SK-N-SH treated with all-trans-retinoic acid at 6 μM for 48 hours (cell line): ENCODE results near the gene GRIFIN.

Source experiments
- ATAC-seq: fragments of 200-7000 bp; cut with Tn5 transposase; 3 replicates; pipeline ENCODE4 v1.9.1; 2020; ENCODE audit warnings: mild to moderate bottlenecking, moderate library complexity
- ARNTL ChIP-seq: fragments of 450-650 bp; formaldehyde crosslinking; IDR thresholded peaks from 2 replicates; pipeline ENCODE4 v1.5.0; 2020; ENCODE audit warnings: low read depth, mild to moderate bottlenecking, moderate library complexity, borderline replicate concordance
- BACH2 ChIP-seq: fragments of 250-450 bp; sonication (Bioruptor Pico); IDR thresholded peaks from 2 replicates; pipeline ENCODE4 v1.9.0; 2021; ENCODE audit warnings: mild to moderate bottlenecking, borderline replicate concordance
- CSDC2 ChIP-seq: fragments of 250-450 bp; sonication (Bioruptor Pico); IDR thresholded peaks from 2 replicates; pipeline ENCODE4 v1.5.0; 2020; ENCODE audit warnings: mild to moderate bottlenecking, moderate library complexity
- CSRNP3 ChIP-seq: fragments of 250-450 bp; sonication (Bioruptor Pico); IDR thresholded peaks from 2 replicates; pipeline ENCODE4 v1.5.1; 2021; ENCODE audit warnings: mild to moderate bottlenecking, moderate library complexity
- GLIS3 ChIP-seq: fragments of 250-450 bp; sonication (Bioruptor Pico); IDR thresholded peaks from 2 replicates; pipeline ENCODE4 v1.5.0; 2020; ENCODE audit warnings: mild to moderate bottlenecking, moderate library complexity
- OSR1 ChIP-seq: fragments of 250-450 bp; sonication (Bioruptor Pico); IDR thresholded peaks from 2 replicates; pipeline ENCODE4 v1.8.0; 2022; ENCODE audit warnings: moderate library complexity, mild to moderate bottlenecking, inconsistent platforms
- POU6F1 ChIP-seq: fragments of 250-450 bp; sonication (Bioruptor Pico); IDR thresholded peaks from 2 replicates; pipeline ENCODE4 v1.8.0; 2021; ENCODE audit warnings: low read depth, mild to moderate bottlenecking, moderate library complexity, borderline replicate concordance
- PPARA ChIP-seq: fragments of 250-450 bp; sonication (Bioruptor Pico); IDR thresholded peaks from 2 replicates; pipeline ENCODE4 v1.5.0; 2020; ENCODE audit warnings: mild to moderate bottlenecking, borderline replicate concordance
- RARB ChIP-seq: fragments of 250-450 bp; sonication (Bioruptor Pico); IDR thresholded peaks from 2 replicates; pipeline ENCODE4 v1.8.0; 2021; ENCODE audit warnings: mild to moderate bottlenecking, moderate library complexity
- SNAI2 ChIP-seq: fragments of 250-450 bp; sonication (Bioruptor Pico); IDR thresholded peaks from 2 replicates; pipeline ENCODE4 v1.5.0; 2020; ENCODE audit warnings: mild to moderate bottlenecking, moderate library complexity
- TCF4 ChIP-seq: fragments of 250-450 bp; sonication (Bioruptor Pico); IDR thresholded peaks from 2 replicates; pipeline ENCODE4 v1.8.0; 2021; ENCODE audit warnings: mild to moderate bottlenecking, moderate library complexity, borderline replicate concordance
- TOX ChIP-seq: fragments of 250-450 bp; sonication (Bioruptor Pico); IDR thresholded peaks from 2 replicates; pipeline ENCODE4 v1.8.0; 2021; ENCODE audit warnings: mild to moderate bottlenecking, moderate library complexity, borderline replicate concordance
- ZFP3 ChIP-seq: fragments of 250-450 bp; sonication (Bioruptor Pico); IDR thresholded peaks from 2 replicates; pipeline ENCODE4 v1.5.0; 2020; ENCODE audit warnings: mild to moderate bottlenecking, moderate library complexity
- ZFP30 ChIP-seq: fragments of 450-650 bp; formaldehyde crosslinking; IDR thresholded peaks from 2 replicates; pipeline ENCODE4 v1.5.0; 2022; ENCODE audit warnings: mild to moderate bottlenecking, moderate library complexity
- ZNF565 ChIP-seq: fragments of 450-650 bp; formaldehyde crosslinking; conservative IDR thresholded peaks from 2 replicates; pipeline ENCODE4 v1.5.0; 2020; ENCODE audit warnings: low read depth, mild to moderate bottlenecking, moderate library complexity
- ZNF70 ChIP-seq: fragments of 450-650 bp; formaldehyde crosslinking; IDR thresholded peaks from 2 replicates; pipeline ENCODE4 v1.5.0; 2020; ENCODE audit warnings: mild to moderate bottlenecking, moderate library complexity
- TF ChIP-seq, protein P1 (sequence below): fragments of 250-450 bp; sonication (Bioruptor Pico); IDR thresholded peaks from 2 replicates; pipeline ENCODE4 v1.5.0; 2020; ENCODE audit warnings: mild to moderate bottlenecking, moderate library complexity

Gene GRIFIN

GRCh38 chr7:2477447-2478398 is 1.5 kb upstream of the GRIFIN start:
- TF ChIP-seq ZFP30 (CRISPR knock-in tag) (no peak), ZNF70 (no peak), RARB (CRISPR knock-in tag) (no peak), CSRNP3 (no peak), TCF4 (CRISPR knock-in tag) (no peak)
- TF ChIP-seq, protein P1, sequence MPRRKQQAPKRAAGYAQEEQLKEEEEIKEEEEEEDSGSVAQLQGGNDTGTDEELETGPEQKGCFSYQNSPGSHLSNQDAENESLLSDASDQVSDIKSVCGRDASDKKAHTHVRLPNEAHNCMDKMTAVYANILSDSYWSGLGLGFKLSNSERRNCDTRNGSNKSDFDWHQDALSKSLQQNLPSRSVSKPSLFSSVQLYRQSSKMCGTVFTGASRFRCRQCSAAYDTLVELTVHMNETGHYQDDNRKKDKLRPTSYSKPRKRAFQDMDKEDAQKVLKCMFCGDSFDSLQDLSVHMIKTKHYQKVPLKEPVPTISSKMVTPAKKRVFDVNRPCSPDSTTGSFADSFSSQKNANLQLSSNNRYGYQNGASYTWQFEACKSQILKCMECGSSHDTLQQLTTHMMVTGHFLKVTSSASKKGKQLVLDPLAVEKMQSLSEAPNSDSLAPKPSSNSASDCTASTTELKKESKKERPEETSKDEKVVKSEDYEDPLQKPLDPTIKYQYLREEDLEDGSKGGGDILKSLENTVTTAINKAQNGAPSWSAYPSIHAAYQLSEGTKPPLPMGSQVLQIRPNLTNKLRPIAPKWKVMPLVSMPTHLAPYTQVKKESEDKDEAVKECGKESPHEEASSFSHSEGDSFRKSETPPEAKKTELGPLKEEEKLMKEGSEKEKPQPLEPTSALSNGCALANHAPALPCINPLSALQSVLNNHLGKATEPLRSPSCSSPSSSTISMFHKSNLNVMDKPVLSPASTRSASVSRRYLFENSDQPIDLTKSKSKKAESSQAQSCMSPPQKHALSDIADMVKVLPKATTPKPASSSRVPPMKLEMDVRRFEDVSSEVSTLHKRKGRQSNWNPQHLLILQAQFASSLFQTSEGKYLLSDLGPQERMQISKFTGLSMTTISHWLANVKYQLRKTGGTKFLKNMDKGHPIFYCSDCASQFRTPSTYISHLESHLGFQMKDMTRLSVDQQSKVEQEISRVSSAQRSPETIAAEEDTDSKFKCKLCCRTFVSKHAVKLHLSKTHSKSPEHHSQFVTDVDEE: no peak
- peak; percentile 99 for ATAC-seq

DNA sequence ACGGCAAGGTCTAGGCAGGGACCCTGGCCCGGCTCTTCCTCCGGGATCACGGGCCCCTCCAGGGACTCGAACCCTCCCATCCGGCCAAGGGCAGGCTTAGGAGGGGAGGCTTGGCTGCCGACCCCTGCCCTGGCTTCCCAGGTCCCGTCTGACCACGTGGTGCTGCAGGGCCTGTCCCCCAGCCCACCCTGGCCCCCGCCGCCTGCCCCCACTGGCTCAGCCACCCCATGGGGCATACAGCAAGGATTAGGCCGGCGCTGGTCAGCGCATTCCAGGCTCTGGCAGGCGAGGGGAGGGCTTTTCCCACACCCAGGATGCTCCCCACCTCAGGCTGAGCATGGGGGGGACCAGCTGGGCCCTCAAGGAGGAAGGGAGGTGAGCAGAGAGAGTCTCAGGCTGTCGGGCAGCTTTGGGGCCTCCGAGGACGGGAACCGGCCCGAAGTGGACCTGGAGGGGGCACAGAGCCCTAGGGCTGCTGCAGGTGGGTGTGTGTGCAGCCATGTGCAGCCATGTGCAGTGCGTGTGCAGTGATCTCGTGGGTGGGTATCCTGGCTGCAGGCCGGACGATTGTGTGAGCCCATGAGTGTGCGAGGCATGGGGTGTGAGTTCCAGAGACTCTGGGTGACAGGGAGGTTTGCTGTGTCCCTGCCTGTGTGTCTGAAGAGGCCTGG is 713 bp upstream of the GRIFIN start:
- ATAC-seq: peak; percentile 2; the same call in 2 of the 3 replicates
- TF ChIP-seq BACH2 (CRISPR knock-in tag) (no peak), ZNF565 (CRISPR knock-in tag) (no peak), CSDC2 (CRISPR knock-in tag) (no peak), ARNTL (no peak), TOX (CRISPR knock-in tag) (no peak), RARB (CRISPR knock-in tag) (no peak), GLIS3 (CRISPR knock-in tag) (no peak), POU6F1 (no peak), PPARA (CRISPR knock-in tag) (no peak), CSRNP3 (no peak), TCF4 (CRISPR knock-in tag) (no peak), OSR1 (no peak)
- TF ChIP-seq, protein P1: no peak

DNA sequence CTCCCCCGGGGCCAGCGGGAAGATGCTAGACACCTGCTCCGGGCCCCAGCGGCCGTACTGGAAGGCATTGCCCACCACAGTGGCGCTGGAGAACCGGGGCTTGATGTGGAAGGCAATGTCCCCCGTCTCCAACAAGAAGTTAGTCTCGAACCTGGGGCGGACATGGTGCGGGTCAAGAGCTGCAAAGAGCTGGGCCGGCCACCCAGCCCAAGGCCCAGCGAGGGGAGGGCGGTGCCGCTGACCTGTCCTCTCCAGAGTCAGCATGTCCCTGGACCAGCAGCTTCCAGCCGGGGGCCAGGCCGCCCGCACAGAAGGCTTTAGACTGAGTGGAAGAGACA is 551 bp downstream of the GRIFIN start:
- ATAC-seq: no peak
- no peak for TF ChIP-seq SNAI2 (CRISPR knock-in tag)
- TF ChIP-seq ZFP3 (CRISPR knock-in tag): no peak
- no peak for TF ChIP-seq CSDC2 (CRISPR knock-in tag)
- no peak for TF ChIP-seq TCF4 (CRISPR knock-in tag)
- TF ChIP-seq CSRNP3: no peak
- TF ChIP-seq GLIS3 (CRISPR knock-in tag): no peak
- TF ChIP-seq OSR1: no peak
- TF ChIP-seq, protein P1: no peak
